Astrocyte (in vitro differentiated cells and primary cell): ENCODE measurements around the gene RAX. TPM values are rescaled to one million over a fixed set of nuclear protein-coding genes. Genes with fewer than 3 reads are reported as not detected.

Source experiments
- DNase-seq: peaks from one replicate; pipeline ENCODE4 v3.0.0-alpha.2; 2010; ENCODE audit warnings: low read depth
- FAIRE-seq: peaks from 2 replicates; lab custom pipeline; 2011; peaks lifted over from hg19 to GRCh38; lab: Jason Lieb, UNC
- H2AFZ ChIP-seq: 2 replicates; pipeline ENCODE4 v1.6.0; 2012; ENCODE audit warnings: low read depth, low read length, inconsistent platforms
- H3K27ac ChIP-seq: 2 replicates; pipeline ENCODE4 v1.5.1; 2011; ENCODE audit warnings: low read depth, low read length, inconsistent platforms
- H3K27me3 ChIP-seq: 2 replicates; pipeline ENCODE4 v1.6.0; 2011; ENCODE audit warnings: low read length, inconsistent platforms; ENCODE audit not compliant: insufficient read depth
- H3K36me3 ChIP-seq: 2 replicates; pipeline ENCODE4 v1.5.1; 2011; ENCODE audit warnings: low read length, inconsistent platforms; ENCODE audit not compliant: insufficient read depth
- H3K4me1 ChIP-seq: 2 replicates; pipeline ENCODE4 v1.5.1; 2011; ENCODE audit warnings: low read length, inconsistent platforms; ENCODE audit not compliant: insufficient read depth
- H3K4me2 ChIP-seq: 2 replicates; pipeline ENCODE4 v1.6.0; 2012; ENCODE audit warnings: low read length, inconsistent platforms
- H3K4me3 ChIP-seq: 2 replicates; pipeline ENCODE4 v1.5.1; 2011; ENCODE audit warnings: low read depth, mild to moderate bottlenecking, low read length, inconsistent platforms; ENCODE audit not compliant: insufficient read depth
- H3K79me2 ChIP-seq: 2 replicates; pipeline ENCODE4 v1.6.0; 2012; ENCODE audit warnings: mild to moderate bottlenecking, low read length, inconsistent platforms; ENCODE audit not compliant: insufficient read depth
- H3K9ac ChIP-seq: 2 replicates; pipeline ENCODE4 v1.6.0; 2012; ENCODE audit warnings: mild to moderate bottlenecking, low read length, inconsistent platforms
- H3K9me3 ChIP-seq: 2 replicates; pipeline ENCODE4 v1.5.1; 2012; ENCODE audit warnings: low read depth, mild to moderate bottlenecking, low read length, inconsistent platforms; ENCODE audit not compliant: insufficient read depth
- H4K20me1 ChIP-seq: 2 replicates; pipeline ENCODE4 v1.6.0; 2012; ENCODE audit warnings: low read length, inconsistent platforms; ENCODE audit not compliant: insufficient read depth
- H3K27ac Mint-ChIP-seq: one replicate; pipeline ENCODE4 v1.8.0; 2021; ENCODE audit warnings: mild to moderate bottlenecking, mixed read lengths; ENCODE audit not compliant: unreplicated experiment
- H3K27me3 Mint-ChIP-seq: one replicate; pipeline ENCODE4 v1.8.0; 2021; ENCODE audit warnings: low read depth, mixed read lengths; ENCODE audit not compliant: unreplicated experiment
- H3K36me3 Mint-ChIP-seq: one replicate; pipeline ENCODE4 v1.8.0; 2021; ENCODE audit warnings: low read depth, mixed read lengths; ENCODE audit not compliant: unreplicated experiment
- H3K4me1 Mint-ChIP-seq: one replicate; pipeline ENCODE4 v1.8.0; 2021; ENCODE audit warnings: low read depth, mixed read lengths; ENCODE audit not compliant: unreplicated experiment
- H3K4me3 Mint-ChIP-seq: one replicate; pipeline ENCODE4 v1.8.0; 2021; ENCODE audit warnings: mild to moderate bottlenecking, moderate library complexity, mixed read lengths; ENCODE audit not compliant: unreplicated experiment
- H3K9me3 Mint-ChIP-seq: one replicate; pipeline ENCODE4 v1.8.0; 2021; ENCODE audit warnings: mild to moderate bottlenecking, mixed read lengths; ENCODE audit not compliant: unreplicated experiment
- CTCF ChIP-seq: IDR thresholded peaks from 2 replicates; pipeline ENCODE4 v1.5.1; 2011; ENCODE audit warnings: low read depth, mild to moderate bottlenecking, inconsistent platforms, low read length, moderate library complexity; ENCODE audit not compliant: insufficient read depth
- EZH2 ChIP-seq: IDR thresholded peaks from 2 replicates; pipeline ENCODE4 v1.6.1; 2012; ENCODE audit warnings: mild to moderate bottlenecking, low read length, inconsistent platforms; ENCODE audit not compliant: insufficient read depth
- total RNA-seq: library from RNA; stranded (reverse); gene quantifications from 2 replicates; pipeline ENCODE4 v1.2.1, GENCODE V29; 2021

The RAX gene
- total RNA-seq, 1 donor from 2014 or later: not detected

- Mint-ChIP-seq H3K27me3 (peaks cover 38% of the 10 kb centered on the region), H3K27ac (no peak overlapping the region), H3K36me3 (peaks cover 2% of the 10 kb centered on the region), H3K4me1 (no peaks in the 10 kb centered on the region), H3K4me3 (no peak overlapping the region), H3K9me3 (no peaks in the 10 kb centered on the region)
- Histone ChIP-seq H3K9ac (no peak overlapping the region), H3K36me3 (no peaks in the 10 kb centered on the region), H2AFZ (no peak overlapping the region), H3K4me2 (no peak overlapping the region), H4K20me1 (no peaks in the 10 kb centered on the region), H3K27me3 (peaks cover 38% of the 10 kb centered on the region), H3K4me3 (no peak overlapping the region), H3K27ac (no peak overlapping the region), H3K79me2 (no peaks in the 10 kb centered on the region), H3K4me1 (no peaks in the 10 kb centered on the region), H3K9me3 (no peaks in the 10 kb centered on the region)
- no peak for FAIRE-seq
- no peak for DNase-seq
- TF ChIP-seq CTCF (no peak), EZH2 (no peak)
Observed at GRCh38 chr18:59232309-59233016, 40.8 kb downstream of the RAX start.

- H3K9me3 ChIP-seq: no peaks in the 10 kb centered on the region
- H3K4me3 Mint-ChIP-seq: no peak overlapping the region
- H3K36me3 Mint-ChIP-seq: peaks cover 2% of the 10 kb centered on the region
- H2AFZ ChIP-seq: no peak overlapping the region
- H4K20me1 ChIP-seq: no peaks in the 10 kb centered on the region
- H3K4me1 ChIP-seq: no peaks in the 10 kb centered on the region
- FAIRE-seq (no peak), DNase-seq (no peak)
- H3K27me3 Mint-ChIP-seq: peaks cover 44% of the 10 kb centered on the region
- no peak overlapping the region for H3K27ac ChIP-seq
- H3K27ac Mint-ChIP-seq: no peak overlapping the region
- H3K9ac ChIP-seq: no peak overlapping the region
- TF ChIP-seq CTCF: no peak
- no peak for TF ChIP-seq EZH2
- H3K4me2 ChIP-seq: no peak overlapping the region
- no peaks in the 10 kb centered on the region for H3K4me1 Mint-ChIP-seq
- H3K9me3 Mint-ChIP-seq: no peaks in the 10 kb centered on the region
- no peak overlapping the region for H3K4me3 ChIP-seq
- H3K27me3 ChIP-seq: peaks cover 42% of the 10 kb centered on the region
- H3K36me3 ChIP-seq: no peaks in the 10 kb centered on the region
- no peaks in the 10 kb centered on the region for H3K79me2 ChIP-seq
Observed at GRCh38 chr18:59231877-59232276, 41.4 kb downstream of the RAX start.

GRCh38 chr18:59231114-59231513 lies 42.1 kb downstream of the RAX start:
- Mint-ChIP-seq H3K27me3 (peaks cover 47% of the 10 kb centered on the region), H3K4me3 (no peak overlapping the region), H3K4me1 (no peaks in the 10 kb centered on the region), H3K36me3 (peaks cover 2% of the 10 kb centered on the region), H3K9me3 (no peaks in the 10 kb centered on the region), H3K27ac (no peak overlapping the region)
- TF ChIP-seq CTCF: no peak
- TF ChIP-seq EZH2: no peak
- Histone ChIP-seq H4K20me1 (no peaks in the 10 kb centered on the region), H3K4me2 (no peak overlapping the region), H3K27me3 (peaks cover 45% of the 10 kb centered on the region), H2AFZ (no peak overlapping the region), H3K9me3 (no peaks in the 10 kb centered on the region), H3K4me3 (no peak overlapping the region), H3K4me1 (no peaks in the 10 kb centered on the region), H3K79me2 (no peaks in the 10 kb centered on the region), H3K9ac (no peak overlapping the region), H3K36me3 (no peaks in the 10 kb centered on the region), H3K27ac (no peak overlapping the region)
- DNase-seq (no peak), FAIRE-seq (no peak)
